HG02981 (cell line): ENCODE data around the gene CACNA1C.
A peak's percentile ranks its signal among the peaks of the same experiment; 100 is the strongest.

Experiments
- ATAC-seq: cut with Tn5 transposase; IDR thresholded peaks from one replicate; pipeline ENCODE4 v1.9.1; 2021; ENCODE audit warnings: mild to moderate bottlenecking, moderate library complexity; ENCODE audit not compliant: unreplicated experiment

CACNA1C gene

DNA sequence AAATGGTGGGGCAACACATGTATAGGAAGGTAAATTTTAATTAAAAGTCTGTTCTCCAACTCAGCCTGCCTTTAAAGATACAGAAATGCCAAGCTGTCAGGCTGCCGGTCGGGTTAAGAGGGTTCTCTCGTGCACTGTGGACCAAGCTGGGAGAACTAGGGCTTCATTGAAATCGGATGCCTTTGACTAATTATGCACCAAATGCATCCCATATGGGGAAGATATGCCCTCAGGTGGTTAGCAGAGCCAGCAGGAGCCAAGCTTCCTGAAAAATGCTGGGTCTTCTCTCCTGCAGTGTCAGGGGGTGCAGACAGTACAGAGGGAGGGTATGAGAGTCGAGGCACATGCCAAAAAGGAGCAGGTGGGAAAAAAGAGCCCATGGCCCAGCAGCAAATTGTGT lies 236.1 kb downstream of the CACNA1C start:
- ATAC-seq: no peak

DNA sequence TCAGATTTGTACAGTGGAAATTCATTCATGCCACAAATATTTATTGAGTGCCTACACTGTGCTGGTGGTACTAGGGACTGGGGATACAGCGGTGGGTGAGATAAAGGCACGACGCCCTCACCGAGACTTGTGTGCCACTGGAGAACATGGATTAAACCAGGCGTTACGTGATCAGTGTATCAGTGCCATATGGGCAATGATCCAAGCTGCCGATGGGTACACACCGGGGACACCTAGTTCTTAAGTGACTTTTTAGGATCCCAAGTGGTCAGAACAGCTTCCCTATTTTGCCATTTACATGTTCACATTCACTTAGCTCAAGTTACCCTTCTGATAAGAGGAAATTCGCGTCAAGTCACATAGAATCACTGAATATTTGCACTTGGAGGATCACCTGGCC lies 236.7 kb downstream of the CACNA1C start:
- ATAC-seq: no peak

DNA sequence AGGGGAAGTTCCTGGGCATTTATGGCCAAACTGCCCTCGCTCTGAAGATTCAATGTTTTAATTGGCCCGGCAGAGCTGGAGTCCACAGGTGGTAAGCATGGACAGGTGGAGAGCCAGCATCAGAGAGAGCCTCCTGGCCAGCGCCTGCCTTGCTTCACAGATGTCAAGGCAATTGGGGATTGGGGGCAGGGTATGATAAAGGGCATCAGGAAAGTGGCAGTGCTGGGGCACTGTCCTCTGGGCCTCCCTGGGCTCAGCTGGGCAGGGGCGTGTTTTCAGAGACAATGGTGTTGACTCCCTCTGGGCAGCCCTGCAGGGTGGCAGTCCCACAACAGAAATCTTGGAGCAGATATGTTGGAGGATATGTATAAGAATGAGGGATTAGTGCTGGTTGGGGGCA lies 237.3 kb downstream of the CACNA1C start:
- no peak for ATAC-seq

DNA sequence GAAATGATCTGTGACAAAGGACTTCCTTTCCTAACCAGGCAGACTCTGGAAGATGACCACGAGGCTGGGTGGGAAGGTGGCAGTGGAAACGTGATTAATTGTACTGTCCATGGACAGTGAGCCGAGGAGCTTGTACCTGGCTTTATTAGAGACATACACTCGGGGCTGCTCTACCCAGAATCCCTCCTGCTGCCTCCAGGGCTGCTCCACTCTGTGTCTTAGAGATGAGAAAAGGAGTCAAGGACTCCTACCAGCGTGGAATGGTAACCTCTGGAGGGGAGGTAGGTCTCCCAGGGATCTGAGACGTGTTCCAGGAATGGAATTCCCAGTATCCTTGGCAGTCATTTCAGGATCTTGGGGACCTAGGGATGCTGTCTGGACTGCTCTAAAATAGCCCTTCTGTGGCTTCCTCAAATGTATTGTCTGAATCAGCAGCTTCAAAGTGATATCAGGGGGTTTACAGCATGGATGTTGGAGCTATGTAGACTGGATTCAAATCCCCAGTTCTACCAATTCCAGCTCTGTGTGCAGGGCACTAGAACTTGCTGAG lies 237.8 kb downstream of the CACNA1C start:
- ATAC-seq: no peak

DNA sequence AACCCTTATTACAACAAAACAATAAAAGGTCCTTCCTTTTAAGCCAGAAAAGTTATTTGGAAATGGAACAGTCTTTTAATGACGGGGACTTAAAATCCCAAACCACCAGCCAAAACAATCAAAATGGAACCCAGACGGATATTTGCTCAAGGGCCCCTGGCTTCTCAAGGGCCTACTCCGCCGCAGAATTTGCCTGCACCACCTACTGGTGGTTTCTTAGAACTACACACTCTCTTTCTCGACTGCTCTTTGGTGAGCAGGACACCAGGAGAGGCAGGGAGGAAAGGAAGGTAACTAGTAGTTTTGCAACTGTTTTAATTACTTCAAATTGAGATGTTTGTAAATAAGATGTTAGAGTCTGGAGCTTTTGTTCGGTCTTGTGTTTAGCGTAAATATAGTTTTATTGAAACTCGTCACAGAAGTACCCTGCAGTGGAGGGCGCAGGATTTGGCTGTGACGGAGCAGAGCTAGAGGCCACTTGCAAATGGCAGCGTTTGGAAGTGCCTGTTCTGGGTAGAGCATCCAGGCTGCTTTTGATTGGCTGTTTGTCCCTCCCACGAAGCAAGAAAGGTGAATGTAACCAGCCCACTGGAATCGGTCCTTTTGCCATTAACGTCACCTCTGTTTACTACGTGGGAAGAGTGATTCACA lies 238.5 kb downstream of the CACNA1C start:
- ATAC-seq: no peak

DNA sequence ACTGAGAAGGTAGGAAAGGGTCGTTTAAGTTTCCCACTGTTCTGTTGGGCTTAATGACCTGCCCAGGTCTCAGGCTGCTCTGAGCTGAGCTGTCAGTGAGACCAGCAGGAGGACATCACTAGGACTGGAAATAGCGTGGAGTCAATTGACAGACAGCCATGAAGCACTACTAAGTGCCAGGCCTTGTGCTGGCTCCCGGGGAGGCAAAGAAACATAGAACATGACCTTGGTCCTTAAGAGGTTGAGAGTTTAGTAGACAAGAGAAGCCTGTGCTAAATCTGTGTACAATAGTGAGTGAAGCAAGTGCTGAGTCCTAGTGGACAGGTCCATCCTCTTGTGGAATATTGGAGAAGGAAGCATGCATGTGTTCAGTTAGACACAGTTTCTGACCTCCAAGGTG lies 239.2 kb downstream of the CACNA1C start:
- no peak for ATAC-seq

DNA sequence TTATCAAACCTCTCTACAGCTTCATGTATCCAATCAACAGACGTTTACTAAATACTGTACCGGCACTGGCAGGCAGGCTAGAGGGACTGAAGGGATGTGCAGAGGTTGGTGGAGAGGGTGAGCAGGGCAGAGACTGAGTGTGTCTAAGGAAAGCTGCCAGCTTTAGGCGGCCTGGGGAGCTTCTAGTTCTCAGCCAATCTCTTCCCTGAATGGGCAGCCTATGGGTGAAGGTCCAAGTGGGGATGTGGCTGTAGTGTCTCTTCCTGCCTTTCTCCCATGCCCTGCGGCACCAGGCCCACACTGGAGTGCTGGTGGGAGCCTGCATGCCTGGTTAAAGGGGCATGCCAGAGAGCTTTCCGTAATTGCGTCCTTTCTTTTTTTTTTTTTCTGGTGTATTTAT lies 239.8 kb downstream of the CACNA1C start:
- no peak for ATAC-seq

DNA sequence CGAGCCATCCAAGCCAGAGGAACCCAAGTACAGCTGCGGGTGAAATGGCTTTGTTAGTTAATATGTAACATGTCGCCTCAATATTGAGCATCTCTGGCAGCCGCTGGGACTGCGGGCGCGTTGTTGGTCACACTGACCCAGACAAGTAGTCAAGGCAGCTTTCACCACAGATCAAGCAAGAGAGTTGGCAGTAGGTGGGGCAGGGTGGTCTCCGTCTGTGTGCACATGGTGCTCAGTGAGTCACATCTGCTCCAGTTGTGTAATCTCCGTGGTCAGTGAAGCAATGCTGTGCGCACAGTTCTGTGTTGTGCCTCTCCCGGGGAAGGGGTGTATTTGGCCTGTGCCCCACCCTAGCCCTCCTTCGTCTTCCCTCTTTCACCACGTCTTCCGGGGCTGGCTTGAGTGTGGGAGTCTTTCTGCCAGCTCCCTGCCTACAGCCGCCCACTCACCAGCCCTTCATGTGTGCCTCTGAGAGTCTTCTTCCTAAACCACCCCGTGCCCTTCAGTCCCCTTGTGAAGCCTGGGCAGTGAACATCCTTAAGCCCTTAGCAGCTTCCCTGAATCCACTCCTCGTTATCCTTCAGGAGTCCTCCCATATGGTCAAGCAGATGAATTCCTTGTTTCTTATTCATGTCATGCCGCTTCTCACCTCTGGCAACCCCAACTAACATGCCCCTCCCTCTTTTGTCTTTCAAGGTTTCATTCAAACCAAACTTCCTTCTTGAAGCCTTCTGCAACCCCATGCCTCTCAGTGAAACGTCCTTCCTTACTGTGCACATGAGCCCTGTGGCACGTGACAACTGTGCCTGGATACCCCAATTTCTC lies 242.1 kb downstream of the CACNA1C start:
- no peak for ATAC-seq

DNA sequence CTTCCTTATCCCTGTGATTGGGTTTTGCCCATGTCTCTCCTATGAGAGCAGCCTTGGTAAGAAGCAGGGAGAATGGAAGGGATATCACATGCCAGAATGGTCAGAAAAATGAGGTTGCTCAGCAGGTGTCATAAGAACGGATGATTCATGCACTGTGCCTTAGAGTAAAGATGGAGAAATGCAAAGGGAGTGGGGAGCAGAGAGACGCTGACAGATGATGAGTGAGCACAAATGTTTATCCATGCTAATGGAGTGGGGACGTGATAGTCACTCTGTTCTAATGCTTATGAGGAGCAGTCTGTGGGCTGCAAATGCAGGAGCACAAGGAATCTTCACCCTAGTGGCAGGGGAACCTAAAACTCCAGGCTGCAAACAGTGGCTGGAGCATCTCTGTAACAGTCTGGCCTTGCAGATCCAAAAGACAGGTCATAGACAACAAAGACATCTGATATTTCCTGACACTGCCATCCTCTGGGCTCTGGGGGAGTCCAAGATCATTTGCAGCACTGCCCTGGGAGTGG lies 243.2 kb downstream of the CACNA1C start:
- ATAC-seq: no peak

DNA sequence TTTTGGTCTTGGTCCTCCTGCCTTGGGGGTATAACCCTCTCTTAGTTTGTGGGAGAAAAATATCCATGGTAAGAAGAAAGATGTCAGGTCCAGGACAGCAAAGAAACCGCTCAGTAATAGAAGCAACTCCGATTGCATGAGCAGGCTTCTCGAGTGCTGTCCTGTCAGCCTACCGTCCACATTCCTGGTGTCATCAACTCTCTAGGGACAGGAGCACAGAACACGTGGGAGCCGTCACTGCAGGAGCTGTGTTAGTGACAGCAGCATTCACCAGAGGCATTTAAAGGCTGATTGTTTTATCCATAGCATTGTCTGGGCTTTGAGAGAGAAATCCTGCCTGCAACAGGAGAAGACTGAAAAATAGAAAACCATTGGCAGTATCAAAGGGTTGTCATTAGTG lies 244.2 kb downstream of the CACNA1C start:
- ATAC-seq: no peak

DNA sequence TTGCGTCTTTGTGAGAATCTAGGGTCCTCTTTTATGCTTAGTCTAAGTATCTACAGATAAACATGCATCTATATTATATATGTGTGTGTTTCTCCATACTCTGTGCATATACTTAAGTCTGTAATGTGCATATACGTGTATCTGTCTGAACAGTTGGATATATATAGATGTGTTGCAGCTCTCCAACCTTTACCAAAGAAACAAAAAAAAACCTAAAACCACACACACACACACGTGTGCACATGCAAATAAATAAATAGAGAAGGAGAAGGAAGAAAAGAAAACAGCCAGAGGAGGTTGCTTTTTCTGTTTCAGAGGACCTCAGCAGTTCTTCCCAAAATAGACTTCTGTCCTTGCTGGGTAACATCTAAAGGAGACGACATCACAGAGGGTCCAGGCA lies 244.9 kb downstream of the CACNA1C start:
- no peak for ATAC-seq

DNA sequence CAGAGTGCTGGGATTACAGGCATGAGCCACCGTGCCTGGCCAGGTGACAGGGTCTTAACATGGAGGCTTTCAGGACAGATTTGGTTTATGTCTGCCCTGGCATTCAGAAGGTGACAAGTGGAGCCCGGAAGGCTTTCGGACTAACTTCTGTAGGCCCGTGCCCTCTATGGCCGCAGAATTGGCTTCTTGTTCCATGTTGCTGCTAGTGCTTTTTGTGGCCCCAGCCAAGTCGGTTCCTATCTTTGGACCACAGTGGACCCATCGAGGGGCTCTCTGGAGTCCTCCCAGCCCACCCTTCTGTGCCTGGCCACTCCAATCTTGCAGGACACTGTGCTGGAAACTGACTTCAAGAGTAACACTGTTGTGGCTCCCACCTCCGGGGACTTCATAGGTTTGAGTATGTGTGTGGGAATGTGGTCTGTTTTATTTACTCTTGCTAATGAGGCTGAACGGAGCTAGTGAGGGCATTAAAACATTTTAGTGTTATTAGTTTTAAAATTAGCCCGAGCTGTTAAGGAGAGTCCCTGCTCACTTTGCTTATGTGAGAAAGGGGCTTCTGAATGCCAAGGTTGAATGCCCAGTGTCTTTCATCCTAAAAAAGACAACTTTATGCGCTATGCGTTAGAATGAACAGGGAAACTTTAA lies 245.9 kb downstream of the CACNA1C start:
- ATAC-seq: no peak

DNA sequence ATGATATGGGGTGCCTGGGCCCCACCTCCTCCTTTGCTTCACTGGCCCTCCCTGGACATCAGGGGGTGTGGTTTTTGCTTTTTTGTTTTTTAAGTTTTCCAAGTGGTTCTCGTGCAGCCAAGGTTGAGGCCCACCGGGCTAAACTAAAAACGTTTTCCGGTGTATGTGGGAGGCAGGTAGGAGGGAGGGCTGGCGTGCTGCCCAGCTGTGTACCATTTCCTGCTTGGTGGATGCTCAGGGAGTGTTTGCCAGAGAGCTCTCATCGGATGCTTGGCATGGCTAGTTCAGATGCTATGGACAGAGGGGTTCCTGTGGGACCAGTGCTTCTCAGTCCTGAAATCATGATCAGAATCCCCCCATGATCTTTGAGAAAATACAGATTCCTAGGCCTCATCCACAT lies 246.4 kb downstream of the CACNA1C start:
- no peak for ATAC-seq

DNA sequence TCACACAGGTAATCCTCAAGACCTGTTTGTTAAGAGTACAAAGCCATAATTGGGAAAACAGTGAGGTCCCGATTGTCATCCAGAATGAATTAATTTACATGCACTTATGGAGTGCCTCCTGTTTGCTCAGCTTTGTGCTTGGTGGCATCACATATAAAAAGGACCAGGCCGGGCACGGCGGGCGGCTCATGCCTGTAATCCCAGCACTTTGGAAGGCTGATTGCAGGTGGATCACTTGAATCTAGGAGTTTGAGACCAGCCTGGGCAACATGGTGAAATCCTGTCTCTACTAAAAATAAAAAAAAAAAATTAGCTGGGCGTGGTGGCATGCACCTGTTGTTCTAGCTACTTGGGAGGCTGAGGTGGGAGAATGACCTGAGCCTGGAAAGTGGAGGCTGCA lies 247.4 kb downstream of the CACNA1C start:
- no peak for ATAC-seq

DNA sequence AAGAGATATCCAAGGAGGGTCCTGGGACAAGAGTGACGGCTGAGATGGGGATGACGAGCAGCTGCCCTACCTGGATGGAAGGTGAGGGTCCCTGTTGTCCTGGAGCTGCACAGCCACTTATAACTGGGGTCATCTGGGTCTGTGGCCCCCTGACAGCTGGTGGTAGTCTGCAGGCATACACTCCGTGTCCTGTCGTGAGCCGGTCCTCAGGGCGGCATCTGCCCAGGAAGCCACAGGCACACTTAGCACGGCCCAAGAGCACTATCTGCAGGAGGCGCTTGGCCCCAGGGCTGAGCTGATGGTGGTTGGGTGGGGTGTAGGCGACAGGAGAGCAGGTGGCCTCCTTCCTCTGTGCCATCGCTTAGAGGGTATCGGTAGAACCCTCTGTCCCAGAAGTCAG lies 248.1 kb downstream of the CACNA1C start:
- ATAC-seq: no peak

DNA sequence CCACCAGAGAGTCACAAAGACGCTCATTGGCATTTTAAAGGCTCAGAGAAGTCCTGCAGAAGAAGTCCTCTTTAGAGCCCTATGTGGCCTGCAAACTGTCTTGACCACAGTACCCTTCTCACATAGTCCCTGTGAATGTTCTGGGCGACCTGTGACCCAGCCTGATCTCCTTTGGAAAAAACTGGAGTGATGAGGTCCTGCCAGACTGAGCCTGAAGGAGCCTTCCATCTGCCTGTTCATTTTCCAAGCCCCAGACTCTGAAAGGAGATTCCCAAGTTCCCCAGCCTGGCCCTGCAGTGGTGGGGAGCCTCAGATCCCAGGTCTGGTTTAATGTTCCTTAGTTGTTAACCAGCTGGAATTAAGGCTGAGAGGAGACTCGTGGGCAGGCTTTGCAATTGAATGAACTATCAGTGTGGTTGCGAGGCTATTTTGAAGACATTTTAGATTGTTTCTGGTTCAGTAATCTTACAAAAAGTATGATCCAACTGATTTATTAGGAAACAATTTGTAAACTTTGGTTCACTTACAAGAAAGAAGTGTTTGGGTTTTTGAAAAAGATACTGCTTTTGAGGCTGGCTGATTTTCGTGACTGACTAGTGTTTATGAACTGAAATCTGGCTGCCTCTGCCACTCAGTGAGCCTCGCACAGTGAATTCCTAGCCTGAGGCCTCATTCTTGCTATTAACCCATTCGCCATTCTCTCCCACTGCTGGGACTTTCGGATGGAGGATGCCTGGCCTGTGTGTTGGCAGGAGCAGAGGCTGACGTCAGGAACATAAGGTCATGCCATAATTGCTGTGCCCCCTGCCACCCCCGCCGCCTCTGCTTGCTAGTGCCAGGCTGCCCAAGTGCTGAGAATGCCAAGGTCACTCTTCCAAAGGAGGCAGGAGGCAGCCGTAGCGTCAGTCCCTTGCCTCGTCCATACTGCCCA lies 249.0 kb downstream of the CACNA1C start:
- ATAC-seq: no peak

DNA sequence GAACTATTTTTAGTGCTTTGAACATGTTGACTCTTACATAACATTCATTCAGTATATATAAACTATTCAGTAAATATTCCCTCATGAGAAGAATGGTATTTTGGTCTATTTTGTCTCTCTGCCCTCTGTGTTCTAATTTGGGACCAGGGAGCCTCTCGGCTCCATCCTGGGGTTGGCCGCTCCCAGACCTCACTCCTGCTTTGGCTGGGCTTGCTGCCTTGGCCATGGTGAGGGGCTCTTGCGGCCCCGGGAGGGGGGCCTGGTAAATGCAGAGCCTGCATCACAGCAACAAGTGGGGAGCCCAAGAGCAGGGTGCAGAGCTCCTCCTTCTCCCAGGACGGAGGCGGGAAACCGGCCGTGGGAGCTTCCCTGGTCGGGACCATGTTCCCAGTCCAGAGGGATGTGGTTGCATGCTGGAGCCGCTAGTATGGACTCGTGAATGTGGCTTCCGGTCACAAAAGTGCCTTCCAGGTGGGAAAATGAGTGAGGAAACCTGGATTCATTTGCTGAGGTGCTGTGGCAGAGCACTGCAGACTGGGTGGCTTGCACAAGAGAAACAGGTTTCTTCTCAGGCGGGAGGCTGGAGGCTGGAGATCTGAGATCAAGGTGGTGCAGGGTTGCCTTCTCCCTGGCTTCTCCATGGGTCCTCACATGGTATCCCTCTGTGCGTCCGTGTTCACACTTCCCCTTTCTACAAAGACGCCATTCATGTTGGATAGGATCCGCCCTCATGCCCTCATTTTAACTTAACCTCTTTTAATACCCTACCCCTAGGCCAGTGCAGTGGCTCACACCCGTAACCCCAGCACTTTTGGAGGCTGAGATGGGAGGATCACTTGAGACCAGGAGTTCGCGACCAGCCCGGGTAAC lies 250.2 kb downstream of the CACNA1C start:
- no peak for ATAC-seq

DNA sequence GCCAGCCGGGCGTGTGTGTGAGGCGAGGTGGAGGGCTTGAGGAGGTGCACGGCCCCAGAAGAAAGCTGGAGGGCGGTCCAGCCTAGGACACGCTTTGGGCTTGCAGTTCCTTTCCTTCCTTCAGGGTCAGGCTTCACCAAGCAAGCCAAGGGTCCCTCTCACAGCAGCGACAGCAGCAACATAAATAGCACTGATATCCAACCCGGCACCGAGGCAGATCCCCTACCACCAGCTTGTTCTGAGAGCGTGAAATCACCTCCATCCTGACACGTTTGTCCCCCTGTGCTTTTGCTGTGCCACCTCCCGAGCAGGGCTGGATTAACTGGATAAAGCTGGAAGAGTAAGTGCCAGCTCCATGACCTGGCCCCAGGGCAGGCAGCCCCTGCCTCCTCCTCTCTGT lies 251.4 kb downstream of the CACNA1C start:
- no peak for ATAC-seq

DNA sequence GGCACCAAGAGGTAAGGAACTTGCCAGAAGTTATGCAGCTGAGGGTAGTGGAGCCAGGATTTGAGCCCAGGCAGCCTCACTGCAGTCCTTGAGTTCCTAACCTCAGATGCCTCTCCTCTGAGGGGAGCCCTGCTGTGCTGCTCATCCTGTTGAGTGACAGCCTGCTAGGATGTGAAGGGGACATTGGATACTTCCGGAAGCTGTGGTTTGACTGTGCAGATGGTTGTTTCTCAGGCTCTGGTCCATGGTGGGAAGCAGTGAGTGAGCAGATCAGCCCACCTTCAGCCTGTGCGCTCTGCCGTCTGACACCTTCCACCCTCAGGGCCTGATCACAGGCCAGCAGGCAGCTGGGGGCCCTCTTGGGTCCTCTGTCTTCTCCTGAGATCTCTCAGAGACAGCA lies 253.2 kb downstream of the CACNA1C start:
- ATAC-seq: peak; percentile 45

DNA sequence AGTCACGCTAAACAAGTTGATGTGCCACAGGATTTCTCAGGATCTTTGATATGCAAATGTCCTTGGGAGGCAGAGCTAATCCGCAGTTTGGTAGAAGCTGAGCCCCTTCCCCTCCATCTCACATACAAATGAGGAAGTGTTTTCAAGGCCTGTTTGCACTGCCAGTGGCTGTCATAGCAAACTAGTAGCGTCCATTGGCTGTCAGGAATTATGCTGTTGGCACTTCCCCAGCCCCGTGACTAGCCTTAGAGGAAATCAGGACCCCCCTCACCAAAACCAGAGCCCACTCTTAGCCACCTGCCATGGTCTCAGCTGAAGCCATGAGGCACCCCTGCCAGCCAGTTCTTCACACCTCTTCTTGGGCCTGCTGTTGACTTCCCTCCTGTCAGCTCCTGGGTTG lies 253.9 kb downstream of the CACNA1C start:
- no peak for ATAC-seq
